Tibial artery (tissue), 4 donors: ENCODE data around the gene MILR1.

ENCODE experiments used
- DNase-seq, 2 donors: peaks; one replicate each; pipeline ENCODE4 v3.0.0-alpha.2; 2019
- H3K27ac ChIP-seq, 2 donors: fragments of 200-600 bp; sonication (generic) in 1 of 2; 1 replicate in 1 of 2; 2 replicates in 1 of 2; pipeline ENCODE4 v1.5.1; 2018 to 2019; ENCODE audit warnings: mild to moderate bottlenecking in 1 of 2
- H3K27me3 ChIP-seq, 2 donors: fragments of 200-600 bp; sonication (generic) in 1 of 2; one replicate each; pipeline versions ENCODE4 v1.5.1 to v1.6.0; 2016 to 2019
- H3K36me3 ChIP-seq, 3 donors: fragments of 200-600 bp; sonication (generic) in 2 of 3; one replicate each; pipeline ENCODE4 v1.5.1; 2016 to 2019; ENCODE audit warnings: mild to moderate bottlenecking in 2 of 3
- H3K4me1 ChIP-seq, 4 donors: fragments of 200-600 bp; sonication (generic) in 2 of 4; 1 replicate in 3 of 4; 2 replicates in 1 of 4; pipeline ENCODE4 v1.5.1; 2016 to 2019
- H3K4me3 ChIP-seq, 2 donors: fragments of 200-600 bp; sonication (generic) in 1 of 2; 1 replicate in 1 of 2; 2 replicates in 1 of 2; pipeline ENCODE4 v1.5.1; 2018 to 2019; ENCODE audit warnings: mild to moderate bottlenecking in 2 of 2
- H3K9me3 ChIP-seq, 3 donors: fragments of 200-600 bp; sonication (generic) in 1 of 3; one replicate each; pipeline ENCODE4 v1.5.1; 2016 to 2019
- CTCF ChIP-seq, 2 experiments: fragments of 200-600 bp in 1 of 2; fragments of 450-650 bp in 1 of 2; IDR thresholded peaks; one replicate each; pipeline ENCODE4 v1.5.1; 2017 to 2019; ENCODE audit warnings: antibody characterized with exemption in 2 of 2, mild to moderate bottlenecking in 1 of 2, moderate library complexity in 1 of 2
- intact Hi-C: fragments of 100-400 bp; cut with DNase I; formaldehyde crosslinking; loops from one replicate; pipeline ENCODE4 v1.15.0; 2023; ENCODE audit warnings: low total_unique reads

Gene MILR1

DNA sequence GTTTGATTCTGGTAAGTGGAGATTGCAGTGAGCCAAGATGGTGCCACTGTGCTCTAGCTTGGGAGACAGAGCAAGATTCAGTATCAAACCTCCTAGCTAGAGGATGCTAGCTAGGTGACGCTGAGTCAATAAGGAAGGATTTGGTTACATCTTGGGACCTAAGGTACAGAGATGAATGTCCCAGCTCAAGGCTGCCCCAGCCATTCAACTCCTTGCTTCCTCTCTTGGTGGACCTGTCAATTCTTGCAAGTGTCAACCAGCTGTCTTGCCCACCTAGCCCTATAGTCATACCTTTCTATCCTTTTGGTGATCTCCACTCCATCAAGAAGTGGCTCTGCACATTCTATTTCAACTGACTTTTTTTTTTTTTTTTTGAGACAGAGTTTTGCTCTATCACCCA, 1.4 kb upstream of the MILR1 start:
- no peak for DNase-seq
- H3K4me3 ChIP-seq: no peak overlapping the region
- intact Hi-C loops: no loop called here
- H3K36me3 ChIP-seq: no peaks in the 10 kb centered on the region
- no peaks in the 10 kb centered on the region for H3K4me1 ChIP-seq
- no peaks in the 10 kb centered on the region for H3K9me3 ChIP-seq
- TF ChIP-seq CTCF (IDR thresholded peaks at IDR 0.05): no peak
- no peaks in the 10 kb centered on the region for H3K27me3 ChIP-seq
- no peak overlapping the region for H3K27ac ChIP-seq

GRCh38 chr17:64449545-64449944, 630 bp downstream of the MILR1 start:
- no peak for TF ChIP-seq CTCF (IDR thresholded peaks at IDR 0.05)
- intact Hi-C loops: no loop called here
- Histone ChIP-seq H3K27me3 (no peaks in the 10 kb centered on the region), H3K36me3 (no peaks in the 10 kb centered on the region), H3K27ac (no peak overlapping the region), H3K4me1 (no peaks in the 10 kb centered on the region), H3K9me3 (no peaks in the 10 kb centered on the region), H3K4me3 (no peak overlapping the region)
- no peak for DNase-seq

GRCh38 chr17:64455993-64456885, 7.3 kb downstream of the MILR1 start:
- no peaks in the 10 kb centered on the region for H3K27me3 ChIP-seq
- no peak overlapping the region for H3K27ac ChIP-seq

GRCh38 chr17:64457156-64457555, 8.2 kb downstream of the MILR1 start:
- H3K36me3 ChIP-seq: no peaks in the 10 kb centered on the region
- no peak for TF ChIP-seq CTCF (IDR thresholded peaks at IDR 0.05)
- H3K27ac ChIP-seq: no peak overlapping the region
- H3K4me3 ChIP-seq: no peak overlapping the region
- no peak for DNase-seq
- no peaks in the 10 kb centered on the region for H3K27me3 ChIP-seq
- H3K9me3 ChIP-seq: no peaks in the 10 kb centered on the region
- intact Hi-C loops: no loop called here
- no peaks in the 10 kb centered on the region for H3K4me1 ChIP-seq

More at GRCh38 chr17:64455993-64456885, 7.3 kb downstream of the MILR1 start:
- no peaks in the 10 kb centered on the region for H3K36me3 ChIP-seq
- no peaks in the 10 kb centered on the region for H3K9me3 ChIP-seq
- H3K4me3 ChIP-seq: no peak overlapping the region
- no peak for TF ChIP-seq CTCF (IDR thresholded peaks at IDR 0.05)
- no peak for DNase-seq
- H3K4me1 ChIP-seq: no peaks in the 10 kb centered on the region
- intact Hi-C loops: no loop called here

- intact Hi-C loops: no loop called here
- no peaks in the 10 kb centered on the region for H3K27me3 ChIP-seq
- TF ChIP-seq CTCF (IDR thresholded peaks at IDR 0.05): no peak
- H3K4me3 ChIP-seq: no peak overlapping the region
- H3K4me1 ChIP-seq: no peaks in the 10 kb centered on the region
- H3K27ac ChIP-seq: no peak overlapping the region
- DNase-seq: no peak
- H3K9me3 ChIP-seq: no peaks in the 10 kb centered on the region
- H3K36me3 ChIP-seq: no peaks in the 10 kb centered on the region
These were observed 9.8 kb downstream of the MILR1 start for GRCh38 chr17:64458756-64459155.
